T-cell (primary cell): ENCODE results near the gene NDUFS6. TPM values are rescaled to one million over a fixed set of nuclear protein-coding genes. Genes with fewer than 3 reads are reported as not detected.

ENCODE experiments used
- ATAC-seq, 4 experiments: fragments of 200-7000 bp in 3 of 4; fragments of 150-1000 bp in 1 of 4; cut with Tn5 transposase; replicated peaks in 1 of 4; 1 replicate in 3 of 4; 2 replicates in 1 of 4; pipeline ENCODE4 v1.10.0; 2021; ENCODE audit warnings: moderate library complexity in 3 of 4, mild to moderate bottlenecking in 2 of 4, moderate number of reproducible peaks in 1 of 4
- CTCF ChIA-PET, 2 donors: fragments of 300-600 bp; sonication (Branson Sonifier 250); formaldehyde crosslinking; loops; one replicate each; lab custom pipeline; 2022; ENCODE audit warnings: antibody characterized with exemption in 2 of 2; lab: Charles Lee
- POLR2A ChIA-PET, 2 donors: fragments of 300-600 bp; sonication (Branson Sonifier 250); formaldehyde crosslinking; loops; one replicate each; lab custom pipeline; 2022; ENCODE audit warnings: antibody characterized with exemption in 2 of 2; lab: Charles Lee
- DNase-seq, 35 experiments: peaks; one replicate each; pipeline versions ENCODE4 v3.0.0 to v3.0.0-alpha.2; 2013 to 2023
- H3K27ac ChIP-seq: one replicate; pipeline ENCODE4 v1.5.1; 2013; ENCODE audit warnings: low read length
- H3K27me3 ChIP-seq, 2 experiments: replicated peaks in 1 of 2; 1 replicate in 1 of 2; 2 replicates in 1 of 2; pipeline versions ENCODE4 v1.6.1 to v1.7.0; 2013; ENCODE audit warnings: low read length in 1 of 2, mixed read lengths in 1 of 2; ENCODE audit not compliant: control insufficient read depth in 2 of 2, insufficient read depth in 2 of 2; ENCODE audit errors: extremely low read depth in 1 of 2
- H3K36me3 ChIP-seq, 2 donors: 1 replicate in 1 of 2; 2 replicates in 1 of 2; pipeline versions ENCODE4 v1.6.1 to v1.7.0; 2013; ENCODE audit warnings: low read length in 1 of 2; ENCODE audit not compliant: control insufficient read depth in 2 of 2, insufficient read depth in 1 of 2; ENCODE audit errors: extremely low read depth in 1 of 2
- H3K4me1 ChIP-seq, 2 experiments: 1 replicate in 1 of 2; 2 replicates in 1 of 2; pipeline versions ENCODE4 v1.6.1 to v1.7.0; 2013; ENCODE audit warnings: low read length in 2 of 2, mixed read lengths in 1 of 2; ENCODE audit not compliant: insufficient read depth in 2 of 2, control insufficient read depth in 1 of 2; ENCODE audit errors: extremely low read depth in 1 of 2
- H3K4me3 ChIP-seq, 2 donors: 1 replicate in 1 of 2; 2 replicates in 1 of 2; pipeline versions ENCODE4 v1.5.1 to v1.7.0; 2013; ENCODE audit warnings: mild to moderate bottlenecking in 2 of 2, low read length in 1 of 2, moderate library complexity in 1 of 2; ENCODE audit not compliant: control insufficient read depth in 1 of 2; ENCODE audit errors: extremely low read depth in 1 of 2
- H3K9me3 ChIP-seq: 2 replicates; pipeline ENCODE4 v1.7.0; 2013
- H3K27ac Mint-ChIP-seq, 2 donors: one replicate each; pipeline ENCODE4 v1.8.0; 2020 to 2021; ENCODE audit warnings: mild to moderate bottlenecking in 2 of 2, mixed read lengths in 2 of 2
- H3K27me3 Mint-ChIP-seq, 2 donors: one replicate each; pipeline ENCODE4 v1.8.0; 2021 to 2022; ENCODE audit warnings: mixed read lengths in 2 of 2
- H3K36me3 Mint-ChIP-seq: one replicate; pipeline ENCODE4 v1.8.0; 2021; ENCODE audit warnings: mixed read lengths
- H3K4me1 Mint-ChIP-seq, 3 donors: one replicate each; pipeline ENCODE4 v1.8.0; 2020 to 2022; ENCODE audit warnings: mixed read lengths in 3 of 3, mild to moderate bottlenecking in 1 of 3
- H3K4me3 Mint-ChIP-seq, 3 donors: one replicate each; pipeline ENCODE4 v1.8.0; 2020 to 2022; ENCODE audit warnings: mild to moderate bottlenecking in 3 of 3, mixed read lengths in 3 of 3, moderate library complexity in 3 of 3
- H3K9me3 Mint-ChIP-seq, 3 donors: one replicate each; pipeline ENCODE4 v1.8.0; 2020 to 2022; ENCODE audit warnings: mixed read lengths in 3 of 3
- WGBS: methylation state at CpG from one replicate; pipeline ENCODE4 v1.1.5; 2013; ENCODE audit warnings: missing lambda C conversion rate; ENCODE audit not compliant: insufficient coverage; 5-methylcytosine and 5-hydroxymethylcytosine counted together
- total RNA-seq, 35 experiments: library from RNA in 6 of 35; stranded (reverse) in 6 of 35; fragments of 120-200 nt in 1 of 35; gene quantifications; one replicate each; pipeline versions ENCODE4 v1.2.1 to v1.2.4 and lab custom pipeline; 2013 to 2026

The NDUFS6 gene
- total RNA-seq, 5 donors from 2014 or later (not counting 1 experiment from before 2014, with no cell fraction given) = 16.4 to 21.7 (median 18.8) TPM

GRCh38 chr5:1799602-1800471 lies 1.4 kb upstream of the NDUFS6 start, which contains the start of gene MRPL36:
TSS of gene MRPL36 (minus strand) at chr5:1799837. CDS start at chr5:1798935, 902 bp downstream.
- Mint-ChIP-seq H3K36me3 (peaks cover 47% of the 10 kb centered on the region), H3K4me3 (peak within 1 kb of the TSS; percentile 98 to 99 (median 98)), H3K27me3 (no peaks in the 10 kb centered on the region), H3K27ac (peak within 1 kb of the TSS; percentile 98 to 99), H3K9me3 (no peaks in the 10 kb centered on the region), H3K4me1 (peaks cover 57 to 71% (median 63%) of the 10 kb centered on the region in 3 donors)
- Histone ChIP-seq H3K4me3 (peak within 1 kb of the TSS; percentile 85 to 95), H3K4me1 (peaks cover 12 to 38% of the 10 kb centered on the region in 2 experiments), H3K36me3 (peaks cover 8 to 40% of the 10 kb centered on the region in 2 donors), H3K27ac (peak within 1 kb of the TSS; percentile 69), H3K9me3 (no peaks in the 10 kb centered on the region), H3K27me3 (no peaks in the 10 kb centered on the region)
- peak; percentile 72 to 80 (median 78) for ATAC-seq
- ChIA-PET CTCF (no interaction called here), POLR2A (no interaction called here)
- peak; percentile 80 to 96 (median 89) for DNase-seq
- WGBS = 0% methylated on average over 53 of the region's 68 CpGs

- ATAC-seq (peak; percentile 58 to 63 (median 60)), DNase-seq (peak in 32 of 35 experiments; percentile 19 to 80 (median 48))
- Histone ChIP-seq H3K4me1 (peaks cover 12 to 38% of the 10 kb centered on the region in 2 experiments), H3K27me3 (no peaks in the 10 kb centered on the region), H3K9me3 (no peaks in the 10 kb centered on the region), H3K27ac (peak overlapping the region; percentile 69), H3K4me3 (peak overlapping the region; percentile 85 to 95), H3K36me3 (peaks cover 8 to 48% of the 10 kb centered on the region in 2 donors)
- peak overlapping the region; percentile 98 to 99 for H3K27ac Mint-ChIP-seq
- H3K9me3 Mint-ChIP-seq = no peaks in the 10 kb centered on the region
- H3K27me3 Mint-ChIP-seq = no peaks in the 10 kb centered on the region
- WGBS = 1% methylated on average over 13 of the region's 28 CpGs
- ChIA-PET CTCF (no interaction called here), POLR2A (interaction anchor here in 1 of 2 donors (0.6 kb wide), 1 partner anchor 704 kb away, joined by 5 read pairs; no protein-coding TSS in a partner anchor)
- peaks cover 52 to 68% (median 65%) of the 10 kb centered on the region in 3 donors for H3K4me1 Mint-ChIP-seq
- peaks cover 44% of the 10 kb centered on the region for H3K36me3 Mint-ChIP-seq
- H3K4me3 Mint-ChIP-seq = peak overlapping the region; percentile 98 to 99 (median 98)
These were observed 560 bp upstream of the NDUFS6 start for GRCh38 chr5:1800472-1801221.

DNA sequence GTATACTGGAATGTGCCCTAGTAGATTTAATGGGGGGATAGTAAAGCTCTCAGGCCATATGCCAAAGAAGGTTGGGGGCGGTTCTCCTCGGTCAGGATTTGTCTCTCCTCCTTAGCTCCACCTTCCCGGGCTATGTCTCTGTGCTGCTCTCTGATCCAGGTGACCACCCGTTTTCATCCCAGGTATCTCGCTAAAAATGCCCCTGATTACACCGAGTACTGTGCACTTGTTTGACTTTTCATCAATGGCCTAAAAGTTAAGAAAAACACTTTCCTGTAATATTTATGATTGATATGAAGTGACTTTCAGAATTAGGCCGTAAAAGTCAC lies 724 bp downstream of the NDUFS6 start:
- H3K4me1 ChIP-seq = peaks cover 12 to 38% of the 10 kb centered on the region in 2 experiments
- ChIA-PET CTCF (interaction anchor here in 1 of 2 donors (0.6 kb wide), 1 partner anchor 18 kb away, joined by 4 read pairs; no protein-coding TSS in a partner anchor), POLR2A (interaction anchor here in 1 of 2 donors (0.9 kb wide), 1 partner anchor 18 kb away, joined by 3 read pairs; no protein-coding TSS in a partner anchor)
- H3K27ac Mint-ChIP-seq = peak overlapping the region; percentile 59 to 77
- peak overlapping the region; percentile 85 to 95 for H3K4me3 ChIP-seq
- H3K27me3 ChIP-seq = no peaks in the 10 kb centered on the region
- no peaks in the 10 kb centered on the region for H3K9me3 ChIP-seq
- H3K27me3 Mint-ChIP-seq = no peaks in the 10 kb centered on the region
- peaks cover 16 to 56% of the 10 kb centered on the region in 2 donors for H3K36me3 ChIP-seq
- no peaks in the 10 kb centered on the region for H3K9me3 Mint-ChIP-seq
- H3K4me1 Mint-ChIP-seq = peaks cover 46 to 67% (median 67%) of the 10 kb centered on the region in 3 donors
- H3K36me3 Mint-ChIP-seq = peaks cover 44% of the 10 kb centered on the region
- 0% methylated on average over 1 of the region's 7 CpGs for WGBS
- no peak for DNase-seq
- no peak for ATAC-seq
- peak overlapping the region; percentile 98 to 99 (median 98) for H3K4me3 Mint-ChIP-seq
- peak overlapping the region; percentile 69 for H3K27ac ChIP-seq

DNA sequence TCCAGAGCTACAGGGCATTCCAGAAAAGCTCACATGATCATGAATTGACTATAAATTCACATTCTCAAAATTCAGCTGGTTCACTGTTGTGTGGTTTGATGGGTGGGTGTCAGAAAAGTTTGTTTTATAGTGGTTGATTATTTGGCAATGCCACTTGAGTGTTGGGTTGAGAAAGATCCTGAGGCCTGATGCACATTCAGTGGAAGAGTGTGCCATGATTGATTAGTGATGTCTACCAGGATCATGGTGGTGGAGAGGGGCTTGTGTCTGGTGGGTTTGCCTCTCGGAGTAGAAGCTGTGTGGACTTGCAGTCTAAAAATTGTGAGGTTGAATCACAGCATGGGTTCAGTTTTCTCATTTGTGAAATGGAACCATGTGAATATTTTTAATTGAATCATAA lies 2.0 kb downstream of the NDUFS6 start:
- H3K9me3 Mint-ChIP-seq = no peaks in the 10 kb centered on the region
- CTCF ChIA-PET = interaction anchor here in 1 of 2 donors (0.8 to 0.9 kb wide), 2 partner anchors 30 to 762 kb away, joined by 3 read pairs; no protein-coding TSS in a partner anchor
- H3K27ac Mint-ChIP-seq = peak overlapping the region in 1 of 2 donors; percentile 6
- H3K27ac ChIP-seq = no peak overlapping the region
- H3K4me1 Mint-ChIP-seq = peaks cover 55 to 66% (median 63%) of the 10 kb centered on the region in 3 donors
- no peaks in the 10 kb centered on the region for H3K27me3 Mint-ChIP-seq
- peak overlapping the region; percentile 53 to 98 (median 98) for H3K4me3 Mint-ChIP-seq
- H3K36me3 Mint-ChIP-seq = peaks cover 45% of the 10 kb centered on the region
- peaks cover 9 to 40% of the 10 kb centered on the region in 2 experiments for H3K4me1 ChIP-seq
- peaks cover 16 to 59% of the 10 kb centered on the region in 2 donors for H3K36me3 ChIP-seq
- H3K4me3 ChIP-seq = no peak overlapping the region
- no peak for ATAC-seq
- DNase-seq = no peak
- H3K27me3 ChIP-seq = no peaks in the 10 kb centered on the region
- H3K9me3 ChIP-seq = no peaks in the 10 kb centered on the region
- no CpG with 5 or more reads among the region's 1 CpG for WGBS
- POLR2A ChIA-PET = interaction anchor here in 1 of 2 donors (0.6 to 1.1 kb wide), 2 partner anchors 8 to 10 kb away, joined by 3 read pairs; no protein-coding TSS in a partner anchor

DNA sequence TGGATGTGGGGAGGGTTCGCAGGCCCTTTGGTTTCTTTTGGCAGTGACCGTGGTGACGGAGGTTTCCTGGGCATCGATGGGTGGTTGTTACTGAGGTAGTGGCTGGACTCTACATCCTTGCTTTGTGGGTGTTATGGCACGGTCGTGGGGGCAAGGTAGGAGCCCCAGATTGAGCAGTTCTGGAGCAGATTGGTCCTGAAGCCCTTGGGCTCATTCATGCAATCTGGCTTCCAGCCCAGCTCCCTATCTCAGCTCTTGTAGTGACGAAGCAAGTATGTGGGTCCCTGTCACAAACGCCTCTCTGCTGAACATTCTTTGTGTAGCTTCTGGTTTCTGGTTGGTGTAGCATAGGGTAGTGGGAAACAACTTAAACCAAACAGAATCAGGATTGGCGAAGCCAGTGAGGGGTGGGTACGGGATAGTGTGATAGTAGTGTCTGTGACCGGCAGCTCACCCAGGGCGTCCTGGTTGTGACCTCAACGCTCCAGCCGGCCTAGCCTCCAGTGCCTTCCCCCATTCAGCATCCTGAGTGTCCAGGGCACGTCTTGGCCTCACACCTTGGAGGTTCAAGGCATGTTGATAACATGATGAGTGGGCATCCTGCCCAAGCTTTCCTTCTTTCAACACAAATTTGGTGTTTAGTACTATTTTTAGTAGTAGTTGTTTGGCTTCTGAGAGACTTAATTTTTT lies 2.9 kb downstream of the NDUFS6 start:
- no peak for ATAC-seq
- no peaks in the 10 kb centered on the region for H3K27me3 ChIP-seq
- POLR2A ChIA-PET = no interaction called here
- H3K36me3 Mint-ChIP-seq = peaks cover 46% of the 10 kb centered on the region
- peaks cover 49 to 59% (median 58%) of the 10 kb centered on the region in 3 donors for H3K4me1 Mint-ChIP-seq
- no peak overlapping the region for H3K27ac ChIP-seq
- CTCF ChIA-PET = no interaction called here
- no peak overlapping the region for H3K27ac Mint-ChIP-seq
- peak overlapping the region; percentile 2 to 32 (median 28) for H3K4me3 Mint-ChIP-seq
- DNase-seq = no peak
- peaks cover 6 to 33% of the 10 kb centered on the region in 2 experiments for H3K4me1 ChIP-seq
- H3K36me3 ChIP-seq = peaks cover 16 to 66% of the 10 kb centered on the region in 2 donors
- H3K9me3 ChIP-seq = no peaks in the 10 kb centered on the region
- WGBS = 93% methylated on average over 6 of the region's 15 CpGs
- H3K4me3 ChIP-seq = no peak overlapping the region
- H3K27me3 Mint-ChIP-seq = no peaks in the 10 kb centered on the region
- H3K9me3 Mint-ChIP-seq = no peaks in the 10 kb centered on the region
